HG03095 (cell line): Measurements from ENCODE around the gene ENAH.

Source experiments
- ATAC-seq: cut with Tn5 transposase; IDR thresholded peaks from one replicate; pipeline ENCODE4 v1.9.1; 2021; ENCODE audit warnings: moderate library complexity; ENCODE audit not compliant: unreplicated experiment

Gene ENAH

DNA sequence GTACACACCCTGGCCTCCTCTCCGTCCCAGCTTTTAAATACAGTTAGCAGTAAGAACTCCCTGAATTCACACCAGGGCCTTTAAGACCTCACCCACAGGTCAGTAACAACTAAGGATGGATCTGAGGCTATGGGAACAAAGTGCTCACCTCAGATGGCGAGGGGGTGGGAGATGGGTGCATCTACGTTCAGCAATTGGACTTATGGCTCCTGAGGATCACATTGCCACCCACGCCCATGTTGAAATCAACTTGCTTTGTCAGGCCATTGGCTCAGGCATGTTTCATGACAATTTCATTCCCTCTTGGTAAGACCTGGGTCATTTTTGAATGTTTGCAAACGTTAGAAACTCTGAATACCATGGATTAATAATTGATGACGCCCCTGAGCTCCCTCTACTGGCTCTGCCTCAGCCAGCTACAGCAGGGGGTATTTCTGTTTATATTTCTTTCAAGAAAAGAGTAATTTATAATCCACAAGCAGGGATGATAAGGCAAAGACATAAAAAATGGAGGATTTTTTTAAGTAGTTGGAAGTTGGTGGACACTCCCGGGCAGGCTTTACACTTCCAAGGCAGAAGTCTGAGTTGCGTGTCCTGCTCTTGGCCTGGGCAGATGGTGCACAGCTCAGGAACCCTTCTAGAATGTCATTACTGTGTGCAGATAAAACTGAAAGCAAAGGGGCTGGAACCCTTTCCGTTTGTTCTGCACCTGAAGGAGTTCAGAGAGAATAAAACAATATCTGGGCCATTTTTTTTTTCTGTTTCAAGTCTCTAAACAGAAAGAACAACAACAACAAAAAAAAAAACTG is 211.4 kb downstream of the ENAH start:
- peak; percentile 38 for ATAC-seq

DNA sequence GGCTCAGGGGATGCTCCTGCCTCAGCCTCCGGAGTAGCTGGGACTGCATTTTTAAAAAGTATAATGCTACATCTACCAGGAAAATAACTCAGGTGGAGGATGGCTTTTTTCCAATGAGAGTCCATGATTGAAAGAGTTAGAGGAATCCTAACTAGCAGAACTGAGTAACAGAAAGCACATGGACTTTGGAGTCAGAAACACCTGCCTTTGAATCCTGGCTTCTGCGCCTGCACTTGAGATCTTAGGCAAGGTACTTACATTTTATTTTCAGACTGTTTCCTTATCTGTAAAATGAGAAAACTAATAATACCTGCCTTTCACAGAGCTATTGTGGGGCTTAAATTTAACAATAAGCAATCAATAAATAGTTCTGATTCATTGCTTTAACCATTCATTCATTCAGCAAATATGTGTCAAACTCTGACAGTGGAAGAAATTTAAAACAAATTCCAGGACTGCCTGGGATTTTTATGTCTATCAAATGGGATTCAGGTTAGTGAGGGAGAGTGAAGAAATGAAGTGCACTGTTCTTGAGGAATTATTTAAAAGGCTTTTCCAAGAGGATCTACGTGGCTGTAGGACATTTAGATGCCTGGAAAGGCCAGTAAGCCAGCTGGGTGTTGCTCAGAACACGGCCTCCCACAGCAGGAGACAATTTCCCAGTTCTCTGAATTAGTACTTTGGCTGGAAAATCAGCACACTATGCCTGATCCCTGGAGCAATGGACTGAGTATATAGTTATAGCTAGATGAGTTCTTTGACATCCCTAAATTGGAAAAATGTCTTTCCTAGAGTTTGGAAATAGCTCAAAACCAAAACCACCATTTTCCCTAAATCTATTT is 212.3 kb downstream of the ENAH start:
- no peak for ATAC-seq

DNA sequence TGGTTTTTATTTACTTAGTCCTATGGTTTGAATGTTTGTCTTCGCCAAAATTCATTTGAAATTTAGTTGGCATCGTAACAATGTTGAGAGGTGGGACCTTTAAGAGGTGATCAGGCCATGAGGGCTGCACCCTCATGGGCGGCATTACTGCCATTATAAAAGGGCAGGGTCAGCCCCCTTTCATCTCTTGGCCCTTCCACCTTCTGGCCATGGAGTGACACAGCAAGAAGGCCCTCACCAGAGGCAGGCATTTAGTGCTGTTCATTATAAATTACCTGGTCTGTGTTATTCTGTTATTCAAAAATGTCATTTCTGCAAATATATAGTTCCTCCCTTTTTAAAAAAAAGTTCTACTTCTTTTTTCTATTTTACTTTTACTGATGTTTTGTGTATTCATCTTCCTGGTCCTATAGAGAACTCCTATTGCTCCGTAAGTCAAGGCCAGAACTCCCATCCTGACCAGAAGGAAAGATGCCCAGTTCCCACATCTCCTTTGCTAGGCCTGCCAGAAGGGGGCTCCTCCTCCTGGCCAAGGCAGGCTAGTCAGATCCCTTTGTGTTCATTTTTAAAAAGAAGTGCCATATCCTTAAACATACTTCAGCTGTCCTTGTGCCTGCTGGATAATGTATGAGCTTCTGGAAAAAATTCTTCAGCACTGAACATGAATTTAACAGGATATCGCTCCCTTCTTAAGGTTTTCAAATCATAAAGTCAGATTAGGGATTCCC is 215.0 kb downstream of the ENAH start:
- no peak for ATAC-seq
